GM12878 (cell line): ENCODE data around the gene USP2. TPM values are rescaled to one million over a fixed set of nuclear protein-coding genes. Genes with fewer than 3 reads are reported as not detected.
A peak's percentile ranks its signal among the peaks of the same experiment; 100 is the strongest.

Source experiments
- ATAC-seq: fragments of 200-7000 bp; cut with Tn5 transposase; 3 replicates; pipeline ENCODE4 v1.9.1; 2020; ENCODE audit warnings: mild to moderate bottlenecking, moderate library complexity
- BruUV-seq: library from RNA; stranded (reverse); fragments of 400-500 nt; replicated peaks from 2 replicates; lab custom pipeline; 2021; lab: Mats Ljungman, UMichigan
- CTCF ChIA-PET: fragments of 300-600 bp; sonication (Branson Sonifier 250); formaldehyde crosslinking; extraction: SDS; loops from one replicate; lab custom pipeline; 2021; ENCODE audit warnings: inconsistent platforms; lab: Yijun Ruan, JAX
- POLR2A ChIA-PET: fragments of 350-600 bp; formaldehyde crosslinking; extraction: SDS; loops from one replicate; lab custom pipeline; 2021; ENCODE audit warnings: inconsistent platforms; lab: Charles Lee
- RAD21 ChIA-PET: fragments of 300-600 bp; sonication (Branson Sonifier 250); formaldehyde crosslinking; loops from one replicate; lab custom pipeline; 2023; ENCODE audit warnings: antibody characterized with exemption; ENCODE audit not compliant: unreplicated experiment; lab: Charles Lee
- SMC1A ChIA-PET: fragments of 300-600 bp; sonication (Branson Sonifier 250); formaldehyde crosslinking; loops from one replicate; lab custom pipeline; 2023; ENCODE audit not compliant: unreplicated experiment, uncharacterized antibody; lab: Charles Lee
- DNase-seq: peaks from one replicate; pipeline ENCODE4 v3.0.0-alpha.2; 2011; ENCODE audit warnings: low read depth, low spot score
- FAIRE-seq: peaks from 3 replicates; lab custom pipeline; 2011; peaks lifted over from hg19 to GRCh38; lab: Jason Lieb, UNC
- H2AFZ ChIP-seq: 2 replicates; pipeline ENCODE4 v1.6.0; 2011; ENCODE audit warnings: low read depth, low read length, control low read depth; ENCODE audit not compliant: control insufficient read depth
- H3K27ac ChIP-seq: 2 replicates; pipeline ENCODE4 v1.5.1; 2011; ENCODE audit warnings: control low read depth; ENCODE audit not compliant: control insufficient read depth, insufficient read depth
- H3K27me3 ChIP-seq, 2 experiments: replicated peaks in 1 of 2; 2 replicates each; pipeline versions ENCODE4 v1.6.0 to v1.6.1; 2011; ENCODE audit warnings: low read length in 1 of 2; ENCODE audit not compliant: control insufficient read depth in 2 of 2, insufficient read depth in 2 of 2
- H3K36me3 ChIP-seq, 2 experiments: 2 replicates each; pipeline ENCODE4 v1.5.1; 2011; ENCODE audit warnings: low read length in 1 of 2; ENCODE audit not compliant: control insufficient read depth in 2 of 2, insufficient read depth in 2 of 2
- H3K4me1 ChIP-seq: 2 replicates; pipeline ENCODE4 v1.6.1; 2011; ENCODE audit warnings: mild to moderate bottlenecking, low read length, moderate library complexity, mixed read lengths; ENCODE audit not compliant: control insufficient read depth, insufficient read depth
- H3K4me2 ChIP-seq: 2 replicates; pipeline ENCODE4 v1.6.0; 2011; ENCODE audit warnings: control low read depth; ENCODE audit not compliant: control insufficient read depth, insufficient read depth
- H3K4me3 ChIP-seq: fragments of 200-600 bp; sonication (generic); 2 replicates; pipeline ENCODE4 v1.5.1; 2016
- H3K79me2 ChIP-seq: 2 replicates; pipeline ENCODE4 v1.6.0; 2011; ENCODE audit warnings: low read length; ENCODE audit not compliant: control insufficient read depth, insufficient read depth
- H3K9ac ChIP-seq: 2 replicates; pipeline ENCODE4 v1.8.0; 2011; ENCODE audit warnings: low read length, control low read depth, mixed read lengths; ENCODE audit not compliant: control insufficient read depth, insufficient read depth
- H3K9me3 ChIP-seq: replicated peaks from 3 replicates; pipeline ENCODE4 v1.5.1; 2011; ENCODE audit warnings: mild to moderate bottlenecking, low read length; ENCODE audit not compliant: control insufficient read depth, insufficient read depth
- H4K20me1 ChIP-seq: 2 replicates; pipeline ENCODE4 v1.6.0; 2011; ENCODE audit not compliant: control insufficient read depth, insufficient read depth
- BCL11A ChIP-seq: IDR thresholded peaks from 2 replicates; pipeline ENCODE4 v1.6.1; 2011; ENCODE audit warnings: low read depth, low read length
- CHD2 ChIP-seq: IDR thresholded peaks from 2 replicates; pipeline ENCODE4 v1.6.1; 2011; ENCODE audit warnings: low read depth, low read length, improper control_type of control experiment, borderline replicate concordance
- IKZF1 ChIP-seq: fragments of 450-650 bp; conservative IDR thresholded peaks from 2 replicates; pipeline ENCODE4 v1.6.1; 2017; ENCODE audit warnings: antibody characterized with exemption, mild to moderate bottlenecking
- IKZF2 ChIP-seq, 2 experiments: fragments of 450-650 bp; IDR thresholded peaks; 2 replicates each; pipeline ENCODE4 v1.6.1; 2017; ENCODE audit warnings: mild to moderate bottlenecking in 2 of 2, moderate library complexity in 2 of 2
- WGBS: methylation state at CpG from one replicate; pipeline ENCODE4 v1.1.6; 2016; ENCODE audit warnings: low lambda C conversion rate; ENCODE audit not compliant: insufficient replicate concordance, insufficient coverage; ENCODE audit errors: missing lambda C conversion rate; 5-methylcytosine and 5-hydroxymethylcytosine counted together
- in situ Hi-C: fragments of 300-500 bp; cut with MboI; formaldehyde crosslinking; loops from 9 replicates; pipeline ENCODE4 v1.14.3; 2018; ENCODE audit warnings: mixed read lengths
- intact Hi-C: fragments of 100-400 bp; cut with micrococcal nuclease; formaldehyde crosslinking; loops from one replicate; pipeline ENCODE4 v1.14.2; 2022; ENCODE audit not compliant: unreplicated experiment
- polyA plus RNA-seq, 11 experiments: library from polyadenylated mRNA; depleted of rRNA in 4 of 11; unstranded in 6 of 11; stranded (reverse) in 5 of 11; fragments of >200 nt; fragmentation: Nextera tagmentation in 4 of 11; fragmentation: Illumina TruSeq in 1 of 11; extraction: Ambion mirVana in 4 of 11; extraction: Trizol in 1 of 11; gene quantifications; 1 replicate in 1 of 11; 2 replicates in 10 of 11; pipeline versions ENCODE4 v1.2.1 to v1.2.3, GENCODE V29; 2011 to 2016; ENCODE audit warnings: inconsistent platforms in 2 of 11, missing spikeins in 2 of 11, low read depth in 1 of 11
- total RNA-seq, 4 experiments: library from RNA; depleted of rRNA in 3 of 4; stranded (reverse); fragments of >200 nt in 3 of 4; fragmentation: Illumina TruSeq in 1 of 4; extraction: Trizol in 1 of 4; gene quantifications; 2 replicates each; pipeline versions ENCODE4 v1.2.1 to v1.2.3, GENCODE V29; 2013 to 2021

USP2 gene
- total and polyA plus RNA-seq, 10 of the 15 experiments (the other 5 are each of a cell fraction or from before 2014, with no cell fraction given): 0.03 to 0.13 (median 0.06) TPM; not detected in 4

DNA sequence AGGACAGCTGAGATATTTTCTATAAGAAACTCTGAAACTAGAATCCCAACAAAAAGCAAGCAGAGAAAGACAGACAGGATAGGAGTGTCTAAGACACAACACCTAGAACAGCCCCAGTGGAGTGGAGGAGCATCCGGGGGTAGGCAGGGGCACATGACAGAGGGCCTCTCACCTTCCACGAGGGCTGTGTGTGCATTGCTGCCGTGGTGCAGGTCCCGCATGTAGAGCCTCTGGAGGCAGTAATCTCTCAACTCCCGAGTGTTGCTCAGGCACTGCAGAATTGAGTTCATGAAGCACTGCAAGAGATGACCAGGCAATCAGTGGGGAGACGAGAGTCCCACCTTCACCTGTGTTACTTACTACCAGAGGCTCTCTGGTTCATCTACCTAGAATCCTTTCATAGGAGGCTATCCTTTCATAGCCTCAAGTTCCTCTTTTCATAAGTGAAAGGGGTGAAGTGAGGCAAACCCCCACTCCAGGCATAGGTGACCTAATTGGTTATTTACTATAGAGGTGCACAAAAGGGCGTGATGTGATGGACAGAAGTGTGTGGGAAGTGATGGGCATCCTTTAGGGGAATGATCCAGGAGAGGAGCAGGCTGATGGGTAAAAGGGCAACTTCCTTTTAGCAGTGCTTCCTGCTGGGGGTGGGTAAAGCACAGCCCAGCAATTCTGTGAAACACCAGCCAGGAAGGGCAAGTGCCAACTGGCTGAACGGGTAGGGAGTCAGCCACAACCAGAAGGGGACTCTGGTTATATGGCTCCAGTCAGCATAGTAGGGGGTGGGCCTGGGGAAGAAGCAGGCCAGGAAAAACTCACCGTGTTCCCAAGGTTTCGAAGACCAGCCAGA lies 21.9 kb downstream of the USP2 start:
- no peak for TF ChIP-seq CHD2
- 0 out of 4 replicates have a peak, but pooled peaks of 1 of the 2 experiments have one; percentile 17 for TF ChIP-seq IKZF2 (IDR thresholded peaks at IDR 0.05)
- no peak for TF ChIP-seq BCL11A
- TF ChIP-seq IKZF1: peak; percentile 29; the same call in 1 of the 2 replicates
- TF ChIP-seq, all 136 proteins: peak for 2
- Histone ChIP-seq H3K4me1 (peaks cover 10% of the 10 kb centered on the region), H3K9ac (no peak overlapping the region), H3K4me2 (no peak overlapping the region; the same call in 1 of the 2 replicates), H3K9me3 (no peaks in the 10 kb centered on the region), H3K36me3 (no peaks in the 10 kb centered on the region), H3K4me3 (no peak overlapping the region), H3K27ac (no peak overlapping the region), H4K20me1 (0 out of 2 replicates have a peak, but pooled peaks cover 2% of the 10 kb centered on the region), H3K79me2 (no peaks in the 10 kb centered on the region), H2AFZ (no peak overlapping the region), H3K27me3 (peaks cover 2 to 6% of the 10 kb centered on the region in 2 experiments; a peak in 3 of 4 replicates)
- ChIA-PET CTCF (interaction anchor here (1.3 to 4.8 kb wide), 5 partner anchors 12 to 115 kb away, joined by 5 to 183 read pairs (median 17); partner anchors contain the start of gene USP2), SMC1A (interaction anchor here (1.3 kb wide), 1 partner anchor 115 kb away, joined by 3 read pairs; no protein-coding TSS in a partner anchor), POLR2A (interaction anchor here (1.6 kb wide), 1 partner anchor 8 kb away, joined by 5 read pairs; no protein-coding TSS in a partner anchor), RAD21 (interaction anchor here (4.5 kb wide), 1 partner anchor 15 kb away, joined by 47 read pairs; no protein-coding TSS in a partner anchor)
- intact Hi-C loops: no loop called here
- in situ Hi-C loops: loop anchor here (5.0 kb wide), 1 partner anchor 113 kb away; no protein-coding TSS in a partner anchor
- WGBS: 47% methylated on average over 10 of the region's 10 CpGs
- no peak for DNase-seq
- no peak for FAIRE-seq
- ATAC-seq: peak; percentile 23
- no TSS peak for BruUV-seq
